ENCODE data around the gene SHANK1.

The SHANK1 gene

GRCh38 chr19:50658441-50659317, 60.9 kb downstream of the SHANK1 start:
- Histone ChIP-seq H3K27ac (ENCODE audit: low read depth, low read length) (no peak overlapping the region), H3K4me2 (ENCODE audit: low read length) (peak overlapping the region; percentile 21), H3K27me3 (ENCODE audit: control insufficient read depth, low read length) (no peaks in the 10 kb centered on the region), H3K4me1 (ENCODE audit: control insufficient read depth, low read length) (0 out of 2 replicates have a peak, but pooled peaks cover 2% of the 10 kb centered on the region), H4K20me1 (ENCODE audit: control insufficient read depth, insufficient read depth, low read depth, low read length) (no peaks in the 10 kb centered on the region), H3K79me2 (ENCODE audit: control insufficient read depth, low read length) (no peaks in the 10 kb centered on the region), H3K9me2 (replicated peaks; ENCODE audit: control insufficient read depth, low read length) (no peaks in the 10 kb centered on the region), H3K4me3 (ENCODE audit: low read length) (peak overlapping the region; percentile 22; the same call in 1 of the 2 replicates), H3K36me3 (ENCODE audit: control insufficient read depth, low read length) (no peaks in the 10 kb centered on the region), H3K9me3 (ENCODE audit: control insufficient read depth, insufficient read depth, low read length) (peaks cover 4% of the 10 kb centered on the region; the same call in 1 of the 2 replicates), H3F3A (ENCODE audit: control insufficient read depth, insufficient read depth) (no peaks in the 10 kb centered on the region; the same call in 1 of the 2 replicates)
- TF ChIP-seq EZH2phosphoT487 (IDR thresholded peaks at IDR 0.05; ENCODE audit: borderline replicate concordance, low read length), result no peak

DNA sequence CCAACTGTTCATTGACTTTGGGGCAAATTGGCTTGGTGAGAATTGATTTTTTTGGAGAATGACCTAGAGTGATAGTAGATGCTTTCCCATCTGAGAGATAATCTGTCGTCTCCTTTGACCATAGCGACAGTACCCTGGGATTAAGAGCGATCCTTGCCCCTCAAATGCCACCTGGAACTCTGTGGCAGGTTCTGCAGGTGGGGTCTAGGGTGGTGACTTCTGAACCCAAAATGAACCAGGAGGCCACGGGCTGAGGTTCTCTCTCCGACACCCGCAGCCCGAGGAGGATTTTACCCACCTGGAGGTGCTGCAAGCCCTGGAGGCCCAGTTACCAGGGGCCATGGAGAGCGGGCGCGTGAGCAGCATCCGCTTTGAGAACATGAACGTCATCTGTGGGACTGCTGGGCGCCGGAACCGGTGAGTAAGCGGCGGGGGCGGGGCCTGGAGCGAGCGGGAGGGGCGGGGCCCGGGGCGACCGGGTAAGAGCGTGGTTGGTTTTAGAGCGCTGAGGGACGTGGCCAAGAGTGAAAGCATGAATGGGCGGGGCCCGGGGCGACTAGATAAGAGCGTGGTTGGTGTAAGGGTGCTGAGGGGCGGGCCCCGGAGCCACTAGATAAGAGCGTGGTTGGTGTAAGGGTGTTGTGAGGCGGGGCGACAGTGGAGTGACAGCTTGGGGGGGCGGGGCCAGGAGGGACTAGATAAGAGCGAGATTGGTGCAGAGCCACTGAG, 61.7 kb downstream of the SHANK1 start:
- Histone ChIP-seq H3K4me2 (ENCODE audit: low read length) (peak overlapping the region; percentile 34), H3F3A (ENCODE audit: control insufficient read depth, insufficient read depth) (no peaks in the 10 kb centered on the region), H3K4me1 (ENCODE audit: control insufficient read depth, low read length) (0 out of 2 replicates have a peak, but pooled peaks cover 2% of the 10 kb centered on the region), H3K27me3 (ENCODE audit: control insufficient read depth, low read length) (no peaks in the 10 kb centered on the region), H3K9me2 (replicated peaks; ENCODE audit: control insufficient read depth, low read length) (no peaks in the 10 kb centered on the region), H3K9me3 (ENCODE audit: control insufficient read depth, insufficient read depth, low read length) (peaks cover 4% of the 10 kb centered on the region; the same call in 1 of the 2 replicates), H3K4me3 (ENCODE audit: low read length) (peak overlapping the region; percentile 22; the same call in 1 of the 2 replicates), H3K27ac (ENCODE audit: low read depth, low read length) (no peak overlapping the region), H3K36me3 (ENCODE audit: control insufficient read depth, low read length) (no peaks in the 10 kb centered on the region), H3K79me2 (ENCODE audit: control insufficient read depth, low read length) (no peaks in the 10 kb centered on the region), H4K20me1 (ENCODE audit: control insufficient read depth, insufficient read depth, low read depth, low read length) (no peaks in the 10 kb centered on the region)
- TF ChIP-seq CTCF (IDR thresholded peaks at IDR 0.05; ENCODE audit: low read depth, low read length, poor library complexity, severe bottlenecking) (no peak), EZH2phosphoT487 (IDR thresholded peaks at IDR 0.05; ENCODE audit: borderline replicate concordance, low read length) (no peak)

DNA sequence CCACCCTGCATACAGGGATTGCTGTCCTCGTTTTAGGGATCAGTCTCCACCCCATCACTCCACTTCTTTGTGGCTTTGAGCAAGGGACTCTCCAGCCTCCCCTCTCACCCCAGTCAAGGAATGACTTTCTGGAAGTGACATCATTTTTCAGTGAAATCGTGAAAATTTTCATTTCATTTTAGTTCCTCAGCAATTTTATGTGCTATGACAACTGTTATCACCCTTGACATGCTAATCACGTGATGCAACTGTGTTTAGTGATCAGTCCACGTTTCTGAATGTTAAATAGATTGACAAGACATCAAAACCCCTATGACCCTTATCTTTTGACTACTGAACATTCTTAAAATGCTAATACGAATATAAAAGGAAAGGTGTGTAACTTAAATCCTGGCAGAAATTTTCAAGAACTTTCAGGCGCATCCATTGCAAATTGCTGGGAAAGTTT, 62.4 kb downstream of the SHANK1 start:
- H3K36me3 ChIP-seq (ENCODE audit: control insufficient read depth, low read length), result no peaks in the 10 kb centered on the region
- TF ChIP-seq EZH2phosphoT487 (IDR thresholded peaks at IDR 0.05; ENCODE audit: borderline replicate concordance, low read length) (no peak), CTCF (IDR thresholded peaks at IDR 0.05; ENCODE audit: low read depth, low read length, poor library complexity, severe bottlenecking) (no peak)
- no peaks in the 10 kb centered on the region for H3K27me3 ChIP-seq (ENCODE audit: control insufficient read depth, low read length)
- H3K4me1 ChIP-seq (ENCODE audit: control insufficient read depth, low read length), result 0 out of 2 replicates have a peak, but pooled peaks cover 2% of the 10 kb centered on the region
- H3K79me2 ChIP-seq (ENCODE audit: control insufficient read depth, low read length), result no peaks in the 10 kb centered on the region
- H3K4me3 ChIP-seq (ENCODE audit: low read length), result no peak overlapping the region
- H3K4me2 ChIP-seq (ENCODE audit: low read length), result no peak overlapping the region
- peaks cover 4% of the 10 kb centered on the region; the same call in 1 of the 2 replicates for H3K9me3 ChIP-seq (ENCODE audit: control insufficient read depth, insufficient read depth, low read length)
- H4K20me1 ChIP-seq (ENCODE audit: control insufficient read depth, insufficient read depth, low read depth, low read length), result no peaks in the 10 kb centered on the region
- no peaks in the 10 kb centered on the region for H3K9me2 ChIP-seq (replicated peaks; ENCODE audit: control insufficient read depth, low read length)
- no peaks in the 10 kb centered on the region for H3F3A ChIP-seq (ENCODE audit: control insufficient read depth, insufficient read depth)
- H3K27ac ChIP-seq (ENCODE audit: low read depth, low read length), result no peak overlapping the region

Measured in DOHH2 (cell line).